NCI-H748 treated with DMSO at 0.1 percent for 48 hours (cell line): Measurements from ENCODE around the gene TTLL10.

Source experiments
- DNase-seq: peaks from one replicate; lab custom pipeline; 2025; lab: John Stamatoyannopoulos, UW

TTLL10 gene, protein sequence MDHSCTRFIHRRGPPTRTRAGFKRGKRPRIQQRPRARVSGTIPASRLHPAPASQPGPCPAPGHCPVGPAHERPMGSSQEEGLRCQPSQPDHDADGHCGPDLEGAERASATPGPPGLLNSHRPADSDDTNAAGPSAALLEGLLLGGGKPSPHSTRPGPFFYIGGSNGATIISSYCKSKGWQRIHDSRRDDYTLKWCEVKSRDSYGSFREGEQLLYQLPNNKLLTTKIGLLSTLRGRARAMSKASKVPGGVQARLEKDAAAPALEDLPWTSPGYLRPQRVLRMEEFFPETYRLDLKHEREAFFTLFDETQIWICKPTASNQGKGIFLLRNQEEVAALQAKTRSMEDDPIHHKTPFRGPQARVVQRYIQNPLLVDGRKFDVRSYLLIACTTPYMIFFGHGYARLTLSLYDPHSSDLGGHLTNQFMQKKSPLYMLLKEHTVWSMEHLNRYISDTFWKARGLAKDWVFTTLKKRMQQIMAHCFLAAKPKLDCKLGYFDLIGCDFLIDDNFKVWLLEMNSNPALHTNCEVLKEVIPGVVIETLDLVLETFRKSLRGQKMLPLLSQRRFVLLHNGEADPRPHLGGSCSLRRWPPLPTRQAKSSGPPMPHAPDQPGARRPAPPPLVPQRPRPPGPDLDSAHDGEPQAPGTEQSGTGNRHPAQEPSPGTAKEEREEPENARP

DNA sequence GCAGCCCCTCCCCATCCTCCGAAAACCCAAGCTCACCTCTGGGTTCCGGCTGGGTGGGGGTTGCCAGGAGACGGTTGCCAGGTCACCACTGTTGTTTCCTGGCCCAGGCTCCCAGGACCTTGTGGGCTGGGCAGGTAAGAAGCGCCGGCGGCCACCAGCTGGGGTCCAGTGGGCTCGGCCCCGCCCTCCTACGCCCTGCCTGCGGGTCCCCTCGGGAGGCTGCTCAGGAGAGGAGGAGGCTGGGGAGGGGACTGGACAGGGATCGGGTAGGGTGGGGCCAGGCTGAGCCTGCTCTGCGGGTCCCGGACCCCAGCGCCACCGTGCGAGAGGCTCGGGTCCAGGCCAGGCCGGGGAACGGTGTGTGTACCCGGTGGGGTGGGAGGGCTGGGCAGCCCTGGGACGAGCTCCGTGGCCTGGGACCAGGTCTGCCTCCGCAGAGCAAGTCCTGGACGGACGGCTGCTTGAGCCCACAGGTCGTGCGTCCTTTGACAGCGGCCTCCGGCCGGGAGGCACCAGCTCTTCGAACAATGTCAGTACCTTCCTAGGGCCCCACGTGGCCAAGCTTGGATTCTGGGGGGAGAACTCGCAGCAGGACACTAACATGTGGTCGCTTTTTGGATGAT lies at the start of gene TTLL10:
TTLL10 (plus strand) TSS at position 88 of the 623 bp plus-strand sequence. CDS start 5,336 bp downstream, outside the sequence.
- no peak for DNase-seq

DNA sequence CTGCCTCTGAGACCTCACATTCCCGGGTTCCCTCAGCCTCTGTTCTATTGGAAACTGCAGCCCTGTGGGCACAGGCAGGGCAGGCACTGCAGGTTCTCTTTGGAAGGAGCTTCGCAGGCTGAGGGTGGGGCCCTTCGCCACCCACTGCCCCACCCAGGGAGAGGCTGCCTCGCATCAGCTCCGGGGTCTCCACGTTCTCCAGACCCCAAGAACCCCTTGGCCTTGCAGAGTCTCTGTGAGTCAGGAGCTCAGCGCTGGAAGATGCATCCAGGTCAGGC lies 49.2 kb upstream of the TTLL10 start:
- DNase-seq = no peak

DNA sequence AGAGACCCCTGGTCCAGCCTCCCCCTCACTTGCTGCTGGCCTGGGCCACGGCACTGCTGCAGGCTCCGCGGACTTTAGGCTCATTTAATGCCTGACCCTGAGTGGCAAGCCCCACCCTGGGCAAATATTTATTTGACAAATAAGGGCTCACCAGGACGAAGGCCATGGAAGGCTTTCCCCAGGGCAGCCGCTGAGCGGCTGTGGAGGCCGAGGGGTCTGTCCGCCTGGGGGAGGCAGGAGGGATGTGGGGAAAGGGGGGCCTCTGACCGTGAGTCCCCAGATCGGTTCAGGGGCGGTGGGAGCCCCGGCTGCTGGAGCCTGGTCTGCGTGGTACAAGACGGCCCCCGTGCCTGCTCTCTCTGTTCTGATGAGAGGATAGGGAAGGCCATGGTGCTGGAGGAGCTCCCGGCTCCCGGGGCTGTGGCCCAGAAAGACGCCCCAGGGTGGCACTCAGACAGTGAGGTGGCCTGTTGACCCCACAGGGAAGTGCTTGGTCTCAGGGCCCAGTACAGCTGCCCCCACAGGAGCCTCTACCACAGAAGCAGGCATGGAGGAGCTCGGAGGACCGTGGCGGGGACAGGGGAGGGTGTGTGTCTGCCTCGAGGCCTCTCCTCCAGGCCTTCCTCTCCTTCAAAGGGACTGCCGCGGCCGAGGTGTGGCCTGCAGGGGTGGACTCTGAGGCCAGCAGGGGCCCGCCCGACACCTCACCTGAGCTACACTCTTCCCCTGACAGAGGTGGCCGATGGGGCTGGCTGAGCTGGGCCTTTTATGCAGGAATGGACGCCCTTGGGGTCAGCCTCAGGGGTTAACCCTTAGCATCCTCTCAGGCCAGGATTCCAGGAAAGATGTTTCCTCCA lies 48.7 kb upstream of the TTLL10 start:
- DNase-seq = no peak

DNA sequence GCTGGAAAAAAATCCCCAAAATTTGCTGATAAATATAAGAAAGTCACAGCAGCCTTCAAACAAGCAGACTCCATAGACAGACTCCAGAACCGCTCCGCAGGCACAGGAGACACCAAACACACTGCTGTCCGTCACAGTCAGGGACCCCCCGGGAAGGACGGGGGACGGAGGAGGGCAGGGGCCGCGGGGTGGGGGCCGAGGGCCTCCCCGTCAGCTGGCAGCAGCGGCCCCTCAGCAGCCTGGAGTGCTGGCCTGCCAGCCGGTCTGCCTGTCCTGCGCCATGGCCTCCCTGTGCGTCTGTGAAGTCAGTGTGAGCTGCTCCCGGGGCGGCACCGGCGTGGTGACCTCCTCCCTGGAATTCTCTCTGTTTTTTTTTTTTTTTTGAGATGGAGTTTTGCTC lies 47.7 kb upstream of the TTLL10 start:
- DNase-seq = no peak

DNA sequence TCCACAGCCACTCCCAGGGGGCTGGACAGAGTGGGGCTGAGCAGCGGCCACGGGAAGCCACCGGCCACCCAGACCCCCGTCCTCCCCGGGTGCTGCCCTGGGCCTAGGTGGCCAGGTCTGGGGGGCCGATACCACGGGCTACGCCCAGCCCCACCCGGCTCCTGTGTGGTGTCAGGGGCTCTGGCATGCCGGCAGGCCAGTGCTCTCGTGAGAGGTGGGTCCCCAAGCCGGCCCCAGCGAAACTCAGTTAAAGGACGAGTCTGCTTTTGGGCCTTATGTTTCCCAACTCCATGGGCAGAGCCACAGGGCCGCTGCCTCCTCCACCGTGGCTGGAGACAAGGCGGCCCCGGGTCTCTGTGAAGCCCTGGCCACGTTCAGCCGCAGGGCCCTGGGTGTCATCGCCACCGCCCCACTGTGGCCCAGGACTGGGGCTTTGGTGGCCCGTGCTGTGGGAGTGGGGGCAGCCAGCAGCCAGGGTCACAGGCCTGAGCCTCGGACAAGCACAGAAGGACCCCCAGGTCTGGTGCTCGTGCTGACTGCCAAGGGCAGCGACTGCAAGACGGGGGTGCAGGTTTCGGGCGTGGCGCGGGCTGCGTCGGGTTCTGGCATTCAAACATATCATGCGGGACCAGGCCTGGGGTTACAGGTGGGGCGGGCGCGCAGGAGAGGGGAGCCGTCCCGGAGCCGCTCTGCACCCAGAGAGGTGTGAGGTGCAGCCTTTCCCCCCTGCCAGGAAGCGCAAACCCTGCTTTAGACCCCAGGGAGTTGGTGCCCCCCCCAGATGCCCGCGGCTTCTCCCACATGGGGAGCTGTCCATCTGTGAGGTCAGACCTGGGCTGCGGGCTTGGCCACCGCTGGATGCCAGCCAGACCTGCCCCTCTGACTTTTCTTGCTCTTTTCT lies 45.9 kb upstream of the TTLL10 start:
- DNase-seq = no peak

DNA sequence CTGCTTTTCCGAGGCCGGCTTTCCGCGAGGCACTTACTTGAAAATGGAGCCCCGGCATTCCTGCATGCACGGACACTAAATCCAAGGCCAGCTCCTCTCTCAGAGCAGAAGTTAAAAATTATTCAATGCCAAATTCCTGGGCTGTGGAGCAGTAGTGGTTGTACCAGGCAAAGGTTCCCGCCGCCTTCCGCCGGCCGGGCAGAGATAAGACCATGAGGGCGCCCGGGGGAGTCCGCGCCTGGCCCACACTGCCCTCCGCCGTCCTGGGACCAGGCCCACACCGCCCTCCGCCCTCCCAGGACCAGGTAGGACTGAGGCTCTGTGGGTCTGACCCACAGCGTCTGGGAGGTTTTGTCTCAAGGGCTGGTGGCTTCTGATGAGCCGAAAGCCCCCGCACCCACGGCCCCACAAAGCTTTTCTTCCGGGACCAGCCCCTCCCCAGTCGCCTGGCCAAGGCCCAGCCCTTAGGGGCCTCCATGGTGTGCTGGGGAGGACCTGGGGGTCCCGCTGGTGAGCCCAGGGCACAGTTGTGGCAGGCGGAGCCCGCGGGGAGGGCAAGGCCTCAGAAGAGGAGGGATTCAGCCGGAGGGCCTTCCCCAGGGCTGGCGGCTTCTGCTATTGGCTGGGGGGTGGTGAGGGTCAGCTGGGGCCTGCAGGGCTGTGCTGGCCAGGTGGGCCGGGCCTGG lies 45.1 kb upstream of the TTLL10 start:
- DNase-seq = no peak

DNA sequence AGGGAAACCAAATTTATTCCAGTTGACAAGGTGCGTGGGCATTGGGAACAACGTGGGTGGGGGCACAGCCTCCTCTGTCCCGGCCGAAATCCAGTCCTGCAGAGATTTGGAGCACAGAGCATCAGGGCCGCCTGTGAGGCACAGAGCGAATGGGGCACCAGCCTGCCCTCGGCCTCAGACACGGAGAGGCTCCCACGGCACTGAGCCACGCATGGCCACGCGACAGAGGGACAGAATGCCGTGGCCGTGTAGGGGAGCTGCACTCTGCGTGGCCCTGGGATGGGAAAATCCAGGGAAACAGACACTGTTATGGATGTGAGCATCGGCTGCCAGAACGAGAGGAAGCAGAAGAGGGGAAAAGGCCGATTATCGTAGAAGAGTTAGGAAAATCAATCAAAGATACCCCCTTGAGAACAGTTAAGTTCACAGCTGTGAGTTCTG lies 44.3 kb upstream of the TTLL10 start:
- DNase-seq = no peak

DNA sequence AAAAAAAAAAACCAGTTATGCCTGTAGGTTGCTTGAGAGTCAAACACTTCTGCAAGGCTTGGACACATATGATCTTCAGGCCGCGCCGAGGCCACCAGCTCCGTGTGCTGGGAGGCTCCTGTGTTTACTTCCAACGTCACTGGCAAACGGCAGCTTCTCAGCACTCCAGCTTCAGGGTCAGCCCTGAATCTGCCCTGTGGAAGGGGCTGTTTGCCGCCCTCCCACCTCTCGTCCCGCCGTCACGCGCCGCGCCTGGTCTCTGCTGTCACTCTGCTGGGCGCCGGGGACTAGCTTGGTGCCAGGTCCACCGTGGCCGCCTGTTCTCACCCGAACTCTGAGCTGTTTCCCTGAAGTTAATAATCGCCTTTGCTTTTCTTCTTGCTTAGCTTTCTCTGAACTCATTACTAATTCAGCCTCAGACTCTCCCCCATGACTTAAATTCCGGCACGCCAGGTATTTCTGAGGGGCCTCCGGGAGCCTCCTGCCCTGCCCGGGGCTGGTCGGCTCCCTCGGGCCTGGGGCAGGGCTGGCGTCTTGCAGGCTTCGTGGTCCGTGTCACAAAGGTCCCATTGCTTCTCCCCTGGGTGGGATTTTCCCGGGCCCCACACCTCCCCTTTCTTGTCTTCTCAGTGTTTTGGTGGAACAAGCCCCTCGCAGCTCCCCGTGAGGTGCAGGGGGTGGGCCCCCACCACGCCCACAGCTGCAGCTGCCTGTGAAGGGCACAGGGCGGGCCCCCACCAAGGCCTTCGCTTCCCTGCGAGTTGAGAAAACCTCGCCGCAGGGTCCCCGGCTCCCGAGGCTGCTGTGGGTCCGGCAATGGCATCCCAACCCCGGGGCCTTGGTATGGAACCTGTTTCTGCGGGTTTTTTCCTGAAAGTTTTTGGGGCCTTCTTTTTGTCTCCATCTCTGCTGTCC lies 43.2 kb upstream of the TTLL10 start:
- no peak for DNase-seq

DNA sequence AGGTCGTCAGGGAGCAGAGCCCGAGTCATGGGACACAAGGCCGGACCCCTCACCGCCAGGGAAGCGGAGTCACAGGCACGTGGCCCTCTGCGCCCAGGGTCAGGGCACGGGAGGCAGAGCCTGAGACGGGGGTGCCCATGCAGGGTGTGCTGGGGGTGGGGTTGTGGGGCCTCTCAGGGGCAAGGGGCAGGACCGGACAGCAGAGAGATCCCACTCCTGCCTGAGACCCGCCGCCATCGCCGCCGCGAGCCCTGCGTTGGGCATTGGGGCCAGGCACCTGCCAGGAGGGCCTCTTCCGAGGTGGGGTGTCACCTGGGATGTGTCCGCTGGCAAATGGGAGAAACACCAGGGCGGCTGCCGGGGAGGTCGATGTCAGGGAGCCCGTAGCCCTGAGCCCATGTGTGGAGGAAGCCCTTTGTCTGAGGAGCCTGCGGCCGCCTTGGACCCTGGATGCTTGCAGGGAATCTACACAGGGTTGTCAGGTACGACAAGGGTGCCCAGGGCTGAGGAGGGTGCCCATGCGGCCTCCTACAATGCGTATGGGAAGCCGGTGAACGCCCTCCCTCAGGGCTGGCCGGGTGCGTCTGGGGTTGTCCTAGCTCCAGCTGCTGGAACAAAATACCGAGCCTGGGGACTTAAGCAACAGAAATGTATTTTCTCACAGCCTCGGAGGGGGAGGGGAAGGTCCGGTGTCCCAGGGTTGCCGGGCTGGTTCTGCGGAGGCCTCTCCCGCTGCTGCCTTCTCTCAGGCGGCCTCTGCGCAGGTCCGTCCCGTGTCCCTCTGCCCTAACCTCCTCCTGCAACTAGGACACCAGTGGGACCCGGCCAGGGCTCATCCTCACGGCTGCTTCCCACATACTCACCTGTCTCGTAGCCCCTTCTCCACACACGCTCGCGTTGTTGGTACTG lies 41.4 kb upstream of the TTLL10 start:
- DNase-seq = no peak

DNA sequence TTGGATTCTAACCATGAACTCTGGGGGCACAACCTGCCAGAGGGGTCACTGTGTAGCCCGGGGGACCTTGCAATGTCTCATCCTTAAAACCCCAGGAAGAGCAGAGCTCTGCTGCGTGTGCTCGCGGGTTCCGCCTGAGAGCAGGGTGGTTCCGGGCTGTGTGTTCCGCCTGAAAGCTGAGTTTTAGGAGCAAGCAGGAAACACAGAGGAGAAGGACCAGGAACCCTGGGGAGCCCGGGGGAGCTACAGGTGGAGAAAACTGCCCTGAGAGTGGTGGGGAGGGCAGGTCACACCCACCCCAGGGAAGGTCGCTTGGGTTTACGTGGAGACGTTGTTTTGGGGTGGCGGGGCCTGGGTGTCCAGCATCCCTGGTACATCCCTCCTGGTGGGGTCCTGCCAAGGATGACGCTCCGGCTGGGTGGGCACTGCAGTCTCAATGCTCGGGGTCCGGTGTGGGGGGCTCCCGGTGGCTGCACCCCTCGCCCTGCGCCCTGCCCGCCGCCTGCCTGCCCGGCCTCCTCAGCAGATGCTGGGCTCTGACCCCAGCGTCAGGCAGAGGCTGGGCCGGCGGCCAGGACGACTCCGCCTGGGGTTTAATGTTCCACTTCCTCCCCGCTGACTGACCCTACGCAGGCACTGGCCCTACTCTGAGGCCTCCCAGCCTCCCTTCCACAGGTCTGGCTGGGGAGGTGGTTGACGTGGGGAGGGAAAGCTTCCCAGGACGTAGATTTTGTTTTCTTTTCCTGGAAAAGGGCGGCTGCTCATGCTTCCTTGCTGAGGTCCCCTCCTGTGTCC lies 40.5 kb upstream of the TTLL10 start:
- DNase-seq = no peak

DNA sequence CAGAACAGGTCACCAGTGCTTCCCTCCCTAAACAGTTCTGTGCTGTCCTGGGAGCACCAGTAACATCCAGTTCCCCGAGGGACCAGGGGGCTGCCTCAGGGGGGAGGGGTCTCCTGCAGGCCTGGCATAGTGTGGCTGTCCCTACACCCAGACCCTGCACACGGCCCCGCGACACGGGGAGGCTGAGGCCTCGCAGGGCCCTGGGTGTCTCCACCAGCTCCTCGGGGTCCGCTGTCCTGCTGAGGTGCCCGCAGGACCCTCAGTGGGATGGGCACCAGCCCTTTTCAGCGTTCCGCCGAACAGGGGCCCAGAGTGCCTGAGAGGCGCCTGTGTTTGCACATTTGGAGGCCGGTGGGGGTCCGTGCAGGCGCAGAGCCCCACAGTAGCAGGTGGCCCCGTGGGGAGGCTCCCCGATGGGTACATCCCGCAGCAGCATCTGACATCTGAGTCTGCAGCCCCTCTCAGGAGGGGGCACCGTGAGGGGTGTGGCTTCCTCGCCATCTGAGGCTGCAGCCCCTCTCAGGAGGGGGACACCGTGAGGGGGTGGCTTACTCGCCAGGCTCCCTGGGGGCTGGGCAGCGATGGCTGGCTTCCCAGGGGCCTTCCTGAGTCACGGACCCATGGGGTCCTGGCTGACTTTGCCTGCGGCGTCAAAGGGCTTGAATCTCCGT lies 39.2 kb upstream of the TTLL10 start:
- DNase-seq = no peak

DNA sequence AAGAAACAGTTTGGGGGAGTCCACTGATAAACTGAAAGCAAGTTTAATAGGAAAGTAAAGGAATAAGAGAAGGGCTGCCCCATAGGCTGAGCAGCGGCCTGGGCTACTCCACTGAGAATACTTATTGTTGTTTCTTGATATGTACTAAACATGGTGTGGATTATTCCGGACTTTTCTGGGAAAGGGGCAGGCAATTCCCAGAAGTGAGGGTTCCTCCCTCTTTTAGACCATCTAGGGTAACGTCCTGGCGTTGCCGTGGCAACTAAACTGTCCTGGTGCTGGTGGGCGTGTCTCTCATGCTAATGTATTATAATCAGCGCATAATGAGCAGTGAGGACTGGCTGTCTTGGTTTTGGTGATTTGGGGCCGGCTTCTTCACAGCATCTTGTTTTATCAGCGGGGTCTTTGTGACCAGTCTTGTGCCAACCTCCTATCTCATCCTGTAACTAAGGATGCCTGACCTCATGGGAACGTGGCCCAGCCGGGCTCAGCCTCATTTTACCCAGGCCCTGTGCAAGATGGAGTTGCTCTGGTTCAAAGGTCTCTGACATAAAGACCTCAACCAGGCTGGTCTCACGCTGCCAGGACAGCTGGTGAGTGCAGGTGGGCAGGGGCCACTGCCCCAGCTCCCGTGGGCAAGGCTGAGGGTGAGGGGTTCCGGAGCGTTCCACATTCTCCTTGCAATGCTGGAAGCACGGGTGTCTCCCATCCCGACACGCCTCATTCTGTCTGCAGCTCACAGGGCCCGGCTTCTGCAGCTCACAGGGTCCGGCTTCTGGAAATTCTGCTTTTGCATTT lies 38.1 kb upstream of the TTLL10 start:
- no peak for DNase-seq

DNA sequence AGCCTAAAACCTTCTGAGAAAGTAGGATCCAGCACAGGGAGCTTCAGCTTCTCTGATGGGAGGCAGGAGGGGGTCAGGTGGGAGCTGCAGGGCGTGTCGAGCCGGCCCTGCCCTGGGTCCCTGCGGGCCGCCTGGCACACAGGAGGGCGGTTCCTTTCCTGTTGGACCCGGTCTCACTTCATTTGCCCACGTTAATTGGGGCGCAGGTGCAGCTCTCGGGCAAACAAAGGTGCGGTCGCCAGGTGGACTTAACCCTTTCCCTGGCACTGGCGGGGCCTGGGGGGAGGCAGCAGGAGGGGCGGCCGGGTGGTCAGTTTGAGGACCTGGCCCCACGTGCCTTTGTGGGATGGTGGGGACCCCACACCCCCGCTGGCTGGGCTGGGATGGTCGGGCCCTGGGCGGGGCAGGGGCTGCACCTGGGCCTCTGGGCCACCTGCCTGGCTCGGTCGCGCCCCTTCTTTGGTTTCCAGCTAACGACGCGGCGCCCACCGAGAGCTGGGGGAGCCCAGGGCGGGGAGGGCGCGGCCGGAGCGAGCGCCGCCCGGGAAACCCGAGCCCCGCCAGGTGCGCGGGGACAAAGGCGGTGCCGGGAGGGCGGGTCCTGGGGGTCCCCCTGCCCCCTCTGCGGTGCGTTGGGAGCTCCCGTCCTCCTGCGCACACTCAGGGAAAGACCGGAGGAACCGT lies 37.0 kb upstream of the TTLL10 start:
- DNase-seq = peak; percentile 75

DNA sequence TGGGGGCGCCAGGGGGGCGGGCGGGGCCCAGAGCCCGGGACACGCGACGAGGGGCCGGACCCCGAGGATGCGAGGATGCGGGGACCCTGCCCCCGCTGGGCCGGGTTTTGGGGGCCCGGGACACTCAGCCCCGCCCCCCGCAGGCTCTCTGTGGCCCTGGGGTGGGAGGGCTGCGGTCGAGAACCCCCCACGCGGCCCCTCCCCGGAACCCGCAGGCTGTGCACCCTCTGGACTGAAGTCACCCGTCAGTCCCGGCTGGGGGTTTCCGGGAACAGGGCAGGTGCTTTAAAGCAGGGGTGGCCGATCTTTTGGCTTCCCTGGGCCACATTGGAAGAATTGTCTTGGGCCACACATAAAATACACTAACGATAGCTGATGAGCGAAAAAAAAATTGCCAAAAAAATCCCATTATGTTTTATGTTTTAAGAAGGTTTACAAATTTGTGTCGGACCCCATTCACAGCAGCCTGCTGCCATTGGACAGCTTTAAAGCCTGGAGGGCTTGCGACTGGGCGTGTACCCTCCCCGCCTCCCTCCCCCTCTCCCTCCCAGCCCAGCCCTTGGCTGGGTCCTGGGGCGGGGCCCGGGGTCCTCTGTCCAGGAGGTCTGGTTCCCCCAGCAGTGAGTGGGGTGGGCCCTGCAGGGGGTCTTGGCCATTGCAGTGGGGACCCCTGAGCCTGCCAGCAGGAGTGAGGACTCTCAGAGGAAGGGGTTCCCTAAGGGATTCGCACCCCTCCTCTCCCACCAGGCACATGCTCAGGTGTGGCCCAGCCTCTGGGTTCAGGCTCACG lies 36.2 kb upstream of the TTLL10 start:
- no peak for DNase-seq

DNA sequence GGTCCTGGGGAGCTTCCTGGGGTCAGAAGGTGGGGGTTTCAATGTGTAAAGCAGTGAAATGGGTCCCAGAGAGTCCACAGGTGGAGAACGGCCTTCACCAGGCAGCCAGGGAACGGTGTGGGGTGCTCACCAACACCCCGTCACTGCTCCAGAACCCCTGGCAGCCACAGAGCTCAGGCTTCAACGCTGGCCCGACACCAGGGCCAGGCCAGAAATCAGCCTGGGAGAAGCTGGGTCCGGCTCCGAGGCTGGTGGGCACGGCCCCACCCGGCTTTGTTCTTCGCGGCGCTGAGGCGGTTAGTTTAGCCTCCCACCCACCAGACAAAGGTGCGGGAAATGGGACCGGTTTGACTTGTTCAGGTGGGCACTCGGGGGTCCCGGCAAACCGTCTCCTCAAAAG lies 33.0 kb upstream of the TTLL10 start:
- DNase-seq = no peak
